ENCODE results near the gene SERPINB10.

DNA sequence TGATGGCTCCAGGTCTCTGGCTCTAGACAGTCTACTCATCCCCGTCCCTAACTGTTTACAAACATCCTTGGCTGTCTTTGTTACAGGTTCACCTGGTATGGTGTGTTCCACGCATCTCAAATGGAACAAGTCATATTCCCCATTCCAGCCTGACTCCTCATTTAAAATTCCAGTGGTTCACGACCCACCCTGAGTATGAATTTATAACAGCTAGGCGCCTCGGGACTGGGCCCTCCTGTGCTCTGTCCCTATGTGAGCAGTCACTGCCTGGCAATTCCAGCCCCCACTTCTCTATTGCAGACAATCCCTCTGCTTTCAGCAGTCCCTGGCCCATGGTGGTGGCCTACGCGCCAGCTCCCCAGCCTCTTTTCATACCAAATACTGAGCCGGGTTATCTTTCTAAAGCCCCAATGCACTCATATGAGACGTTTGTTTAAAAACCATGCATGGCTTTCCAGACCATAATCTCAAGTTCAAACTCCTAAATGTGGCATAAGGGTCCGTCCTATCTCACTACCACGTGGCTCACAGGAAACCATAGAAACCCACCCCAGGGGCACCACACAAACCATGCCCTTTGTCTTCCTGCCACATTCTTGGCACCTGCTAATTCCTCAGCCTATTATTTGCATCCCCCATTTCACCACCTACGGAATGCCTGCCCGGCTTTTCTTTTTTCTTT lies 63.7 kb downstream of the SERPINB10 start:
- TF ChIP-seq, protein P1, sequence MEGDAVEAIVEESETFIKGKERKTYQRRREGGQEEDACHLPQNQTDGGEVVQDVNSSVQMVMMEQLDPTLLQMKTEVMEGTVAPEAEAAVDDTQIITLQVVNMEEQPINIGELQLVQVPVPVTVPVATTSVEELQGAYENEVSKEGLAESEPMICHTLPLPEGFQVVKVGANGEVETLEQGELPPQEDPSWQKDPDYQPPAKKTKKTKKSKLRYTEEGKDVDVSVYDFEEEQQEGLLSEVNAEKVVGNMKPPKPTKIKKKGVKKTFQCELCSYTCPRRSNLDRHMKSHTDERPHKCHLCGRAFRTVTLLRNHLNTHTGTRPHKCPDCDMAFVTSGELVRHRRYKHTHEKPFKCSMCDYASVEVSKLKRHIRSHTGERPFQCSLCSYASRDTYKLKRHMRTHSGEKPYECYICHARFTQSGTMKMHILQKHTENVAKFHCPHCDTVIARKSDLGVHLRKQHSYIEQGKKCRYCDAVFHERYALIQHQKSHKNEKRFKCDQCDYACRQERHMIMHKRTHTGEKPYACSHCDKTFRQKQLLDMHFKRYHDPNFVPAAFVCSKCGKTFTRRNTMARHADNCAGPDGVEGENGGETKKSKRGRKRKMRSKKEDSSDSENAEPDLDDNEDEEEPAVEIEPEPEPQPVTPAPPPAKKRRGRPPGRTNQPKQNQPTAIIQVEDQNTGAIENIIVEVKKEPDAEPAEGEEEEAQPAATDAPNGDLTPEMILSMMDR (IDR thresholded peaks at IDR 0.05): no peak
- TF ChIP-seq POLR2A (IDR thresholded peaks at IDR 0.05): no peak
